Measurements from ENCODE around the gene TAF13.

Gene TAF13

DNA sequence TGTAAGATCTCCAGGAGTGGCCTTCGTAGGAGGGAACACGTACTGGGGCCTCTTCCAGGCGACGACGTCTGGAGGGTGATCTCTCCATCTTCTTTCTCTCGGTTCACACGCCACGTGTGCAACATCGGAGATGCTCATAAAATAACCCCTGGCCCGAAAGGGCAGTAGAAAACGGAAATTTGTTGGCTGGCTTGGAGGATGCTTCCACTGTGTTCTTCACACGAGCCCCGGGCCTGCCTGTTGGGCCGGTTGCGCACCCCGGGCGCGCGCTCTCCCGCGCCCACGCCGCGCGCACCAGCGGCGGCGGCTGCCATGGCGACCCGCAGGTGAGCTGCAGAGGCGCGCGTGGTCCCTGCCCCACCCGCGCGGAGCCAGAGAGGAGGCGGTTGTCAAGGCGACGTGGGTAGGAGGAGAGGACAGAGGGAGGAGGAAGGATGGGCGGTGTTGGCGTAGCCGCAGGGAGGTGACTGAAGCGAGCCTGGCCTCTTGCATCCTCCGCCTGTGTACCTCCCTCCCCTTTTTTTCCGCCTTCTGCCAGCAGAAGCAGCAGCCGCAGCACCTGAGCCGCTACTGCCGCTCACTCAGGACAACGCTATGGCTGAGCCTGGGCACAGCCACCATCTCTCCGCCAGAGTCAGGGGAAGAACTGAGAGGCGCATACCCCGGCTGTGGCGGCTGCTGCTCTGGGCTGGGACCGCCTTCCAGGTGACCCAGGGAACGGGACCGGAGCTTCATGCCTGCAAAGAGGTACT lies 38.0 kb upstream of the TAF13 start, which contains the start of gene ELAPOR1:
Gene ELAPOR1, plus strand, starts transcription at position 526 of the 752 bp plus-strand sequence. Its CDS starts 69 bp downstream, at position 595.
- H3K4me3 ChIP-seq (ENCODE audit: low read length), result peak within 1 kb of the TSS; percentile 49
- peak; percentile 14 for DNase-seq (ENCODE audit: low read depth)
- no peak for TF ChIP-seq CTCF (conservative IDR thresholded peaks at IDR 0.05; ENCODE audit: low read length)

- peak overlapping the region; percentile 6 for H3K4me3 ChIP-seq (ENCODE audit: low read length)
- DNase-seq (ENCODE audit: low read depth), result peak; percentile 84
- TF ChIP-seq CTCF (conservative IDR thresholded peaks at IDR 0.05; ENCODE audit: low read length), result peak; percentile 91
Measured at GRCh38 chr1:109112652-109113285, 37.0 kb upstream of the TAF13 start.

DNA sequence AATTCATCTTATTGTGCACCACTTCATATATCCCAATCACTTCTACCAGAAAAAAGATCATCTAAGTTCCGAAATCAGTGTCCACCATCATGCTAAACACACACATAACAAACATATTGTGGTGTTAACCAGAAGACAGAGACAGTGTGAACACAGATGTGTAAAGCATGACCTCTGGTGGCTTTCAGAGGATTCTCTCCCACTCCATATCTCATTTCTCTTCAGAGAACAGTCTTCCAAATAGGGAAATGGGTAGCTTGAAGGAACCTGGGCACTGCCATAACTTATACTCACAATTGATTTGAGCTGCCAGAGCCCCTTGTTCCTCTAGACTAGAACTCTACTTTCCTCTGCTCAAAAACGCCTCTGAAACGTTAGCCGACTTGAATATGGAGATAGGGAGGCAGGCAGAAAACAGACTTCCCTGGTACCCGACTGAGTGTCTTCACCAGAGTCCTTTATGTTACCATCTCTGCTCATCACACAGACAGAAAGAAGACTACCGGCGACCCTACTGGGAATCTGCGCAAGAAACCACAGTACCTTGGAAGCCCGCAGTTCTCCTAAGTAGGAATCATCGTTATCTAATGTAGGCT lies 36.4 kb upstream of the TAF13 start:
- peak; percentile 61 for DNase-seq (ENCODE audit: low read depth)
- peak; percentile 62 for TF ChIP-seq CTCF (conservative IDR thresholded peaks at IDR 0.05; ENCODE audit: low read length)
- H3K4me3 ChIP-seq (ENCODE audit: low read length), result peak overlapping the region; percentile 6

GRCh38 chr1:109111386-109112055 lies 35.7 kb upstream of the TAF13 start:
- no peak overlapping the region for H3K4me3 ChIP-seq (ENCODE audit: low read length)
- peak; percentile 16 for DNase-seq (ENCODE audit: low read depth)
- no peak for TF ChIP-seq CTCF (conservative IDR thresholded peaks at IDR 0.05; ENCODE audit: low read length)

DNA sequence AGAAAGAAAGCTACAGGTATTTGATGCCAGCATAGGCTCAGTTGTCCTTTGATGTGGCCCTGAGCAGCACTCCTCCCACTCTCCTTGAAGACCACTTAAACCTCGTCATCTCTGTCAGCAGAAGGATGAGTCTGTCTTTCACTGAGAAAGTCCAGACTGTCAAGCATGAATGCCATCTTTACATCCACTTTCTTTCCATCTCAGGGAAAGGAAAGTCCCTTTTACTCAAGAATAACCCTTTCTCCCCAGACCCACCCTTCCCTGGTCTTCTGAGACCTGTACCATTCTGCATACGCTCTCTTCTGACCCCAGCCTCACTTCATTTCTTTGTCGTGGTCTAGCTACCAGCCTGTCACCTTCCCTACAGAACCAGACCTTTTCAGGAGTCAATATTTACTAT lies 34.1 kb upstream of the TAF13 start:
- H3K4me3 ChIP-seq (ENCODE audit: low read length), result no peak overlapping the region
- no peak for TF ChIP-seq CTCF (conservative IDR thresholded peaks at IDR 0.05; ENCODE audit: low read length)
- DNase-seq (ENCODE audit: low read depth), result no peak

GRCh38 chr1:109107785-109108184 lies 32.0 kb upstream of the TAF13 start:
- no peak overlapping the region for H3K4me3 ChIP-seq (ENCODE audit: low read length)
- DNase-seq (ENCODE audit: low read depth), result no peak
- no peak for TF ChIP-seq CTCF (conservative IDR thresholded peaks at IDR 0.05; ENCODE audit: low read length)
